Hematopoietic multipotent progenitor cell (in vitro differentiated cells): Measurements from ENCODE around the gene RAB11FIP2. TPM values are rescaled to one million over a fixed set of nuclear protein-coding genes. Genes with fewer than 3 reads are reported as not detected.

Experiments
- DNase-seq, 3 donors: peaks; one replicate each; pipeline ENCODE4 v3.0.0-alpha.2; 2011 to 2015; ENCODE audit warnings: low read depth in 2 of 3, low spot score in 2 of 3
- total RNA-seq: library from RNA; depleted of rRNA; stranded (reverse); fragments of >200 nt; gene quantifications from one replicate; pipeline ENCODE4 v1.2.3, GENCODE V29; 2012

RAB11FIP2 gene
- total RNA-seq, 1 donor: 4.6 TPM

DNA sequence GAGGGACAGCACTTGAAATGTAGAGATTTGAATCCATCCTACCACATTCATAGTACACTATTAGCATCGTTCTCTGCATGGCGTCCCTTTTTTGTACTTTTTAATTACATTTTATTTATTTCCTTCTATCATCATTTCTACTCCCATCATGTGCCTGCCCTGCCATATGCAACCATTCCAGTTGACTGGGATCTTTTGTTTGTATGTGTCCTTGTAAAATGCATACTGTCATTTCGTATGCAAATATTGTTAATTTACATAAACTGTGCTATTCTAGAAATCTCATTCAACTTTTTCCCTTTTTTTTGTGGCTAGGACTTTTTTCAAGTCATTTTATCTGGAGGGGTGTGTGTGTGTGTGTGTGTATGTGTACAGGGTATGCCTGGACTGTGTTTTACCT lies 57.9 kb downstream of the RAB11FIP2 start:
- DNase-seq: no peak

DNA sequence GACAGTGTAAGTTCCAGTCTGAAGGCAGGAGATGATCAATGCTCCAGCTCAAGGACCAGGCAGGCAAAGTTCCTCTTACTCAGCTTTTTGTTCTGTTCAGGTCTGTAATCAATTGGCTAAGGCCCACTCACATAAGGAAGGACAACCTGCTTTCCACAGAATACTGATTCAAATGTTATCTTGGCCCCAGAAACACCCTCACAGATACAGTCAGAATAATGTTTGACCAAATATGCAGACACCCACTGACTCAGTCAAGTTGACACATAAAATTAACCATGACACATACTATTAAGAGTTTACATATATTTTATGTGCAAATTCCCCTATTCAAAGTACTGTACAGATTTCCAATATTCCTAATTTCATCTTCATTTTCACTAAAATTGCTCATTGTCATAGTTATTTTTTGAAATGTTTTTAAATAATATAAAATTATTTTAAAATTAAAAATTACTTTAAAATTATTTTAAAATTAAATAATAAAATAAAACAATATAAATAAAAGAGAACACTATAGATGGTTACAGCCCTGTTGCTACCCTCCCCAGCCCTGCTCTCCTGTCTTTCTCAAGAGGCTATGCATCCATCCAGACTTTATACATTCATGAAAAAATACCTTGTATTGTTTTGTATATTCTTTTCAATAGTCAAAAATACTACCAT lies 59.4 kb downstream of the RAB11FIP2 start:
- no peak for DNase-seq

DNA sequence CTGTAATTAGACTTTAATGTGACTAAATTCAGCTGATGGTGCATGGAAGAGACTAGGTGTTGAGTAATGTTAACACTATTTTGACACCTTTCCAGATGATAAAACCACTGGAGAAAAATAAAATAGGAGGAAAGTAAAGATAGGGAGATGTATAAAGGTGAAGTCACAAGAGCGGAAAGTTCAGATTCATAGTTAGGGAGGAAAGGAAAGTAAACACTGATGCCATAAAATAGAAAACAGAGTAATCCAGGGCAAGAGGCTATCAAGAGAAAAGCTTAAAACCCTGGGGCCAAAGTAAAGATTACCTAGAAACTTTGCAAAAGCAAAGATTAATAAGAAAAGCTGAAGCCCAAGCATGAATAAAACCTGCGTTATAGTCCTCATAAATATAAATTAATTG lies 62.8 kb downstream of the RAB11FIP2 start:
- no peak for DNase-seq

GRCh38 chr10:117980755-117981702 lies 65.7 kb downstream of the RAB11FIP2 start:
- DNase-seq: no peak

DNA sequence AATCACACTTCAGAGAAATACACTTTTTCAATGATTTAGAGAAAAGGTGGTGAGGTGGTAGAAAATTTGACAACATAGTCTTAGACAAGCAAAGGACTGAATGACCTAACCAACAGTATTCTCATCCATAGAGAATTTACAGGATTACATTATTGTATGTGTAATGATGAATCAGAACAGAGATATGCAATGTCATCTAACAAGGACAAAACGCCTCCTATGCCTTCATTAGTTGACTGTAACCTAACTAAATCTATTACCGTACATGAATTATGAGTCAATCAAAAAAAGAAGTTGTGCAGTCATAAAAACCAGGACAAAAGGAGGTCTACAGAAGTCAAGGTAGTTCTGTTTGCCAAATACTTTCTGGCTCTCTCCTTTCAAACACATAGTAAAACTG lies 66.5 kb downstream of the RAB11FIP2 start:
- no peak for DNase-seq

GRCh38 chr10:117972168-117972837 lies 74.4 kb downstream of the RAB11FIP2 start:
- no peak for DNase-seq

DNA sequence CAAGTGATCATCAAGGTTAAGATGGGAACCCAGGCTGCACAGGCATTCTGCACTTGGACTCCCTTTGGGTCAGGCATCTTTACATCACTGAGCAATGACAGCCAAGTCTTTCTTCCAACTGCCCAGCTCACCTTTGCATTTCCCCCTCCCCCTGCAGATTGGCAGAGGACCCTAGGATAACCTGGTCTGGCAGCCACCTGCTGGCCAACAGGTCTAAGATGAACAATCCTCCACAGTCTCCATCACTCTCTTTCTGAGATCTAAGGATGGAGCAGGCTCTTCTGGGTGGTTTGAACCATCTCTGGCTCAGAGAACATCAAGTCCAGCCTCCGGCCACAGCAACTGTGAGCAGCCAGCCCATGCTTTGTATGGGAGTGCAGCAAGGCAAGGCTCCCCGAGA lies 75.8 kb downstream of the RAB11FIP2 start:
- DNase-seq: no peak

DNA sequence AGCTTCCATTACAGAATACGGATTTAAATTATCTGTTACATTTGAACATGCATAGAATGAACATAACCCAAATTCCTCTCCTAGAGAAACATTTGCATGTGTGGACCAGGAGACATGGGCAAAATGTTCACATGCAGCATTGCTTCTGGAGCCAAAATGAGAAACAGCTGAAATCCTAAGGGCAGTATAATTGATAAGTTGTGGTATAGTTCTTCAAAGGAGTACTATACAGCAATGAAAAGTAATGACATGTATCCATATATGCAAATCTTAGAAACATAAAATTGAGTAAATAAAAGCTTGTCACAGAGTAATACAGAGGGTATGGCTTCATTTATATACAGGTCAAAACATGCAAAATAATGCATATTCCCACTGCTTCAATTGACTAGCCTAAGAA lies 77.1 kb downstream of the RAB11FIP2 start:
- no peak for DNase-seq

DNA sequence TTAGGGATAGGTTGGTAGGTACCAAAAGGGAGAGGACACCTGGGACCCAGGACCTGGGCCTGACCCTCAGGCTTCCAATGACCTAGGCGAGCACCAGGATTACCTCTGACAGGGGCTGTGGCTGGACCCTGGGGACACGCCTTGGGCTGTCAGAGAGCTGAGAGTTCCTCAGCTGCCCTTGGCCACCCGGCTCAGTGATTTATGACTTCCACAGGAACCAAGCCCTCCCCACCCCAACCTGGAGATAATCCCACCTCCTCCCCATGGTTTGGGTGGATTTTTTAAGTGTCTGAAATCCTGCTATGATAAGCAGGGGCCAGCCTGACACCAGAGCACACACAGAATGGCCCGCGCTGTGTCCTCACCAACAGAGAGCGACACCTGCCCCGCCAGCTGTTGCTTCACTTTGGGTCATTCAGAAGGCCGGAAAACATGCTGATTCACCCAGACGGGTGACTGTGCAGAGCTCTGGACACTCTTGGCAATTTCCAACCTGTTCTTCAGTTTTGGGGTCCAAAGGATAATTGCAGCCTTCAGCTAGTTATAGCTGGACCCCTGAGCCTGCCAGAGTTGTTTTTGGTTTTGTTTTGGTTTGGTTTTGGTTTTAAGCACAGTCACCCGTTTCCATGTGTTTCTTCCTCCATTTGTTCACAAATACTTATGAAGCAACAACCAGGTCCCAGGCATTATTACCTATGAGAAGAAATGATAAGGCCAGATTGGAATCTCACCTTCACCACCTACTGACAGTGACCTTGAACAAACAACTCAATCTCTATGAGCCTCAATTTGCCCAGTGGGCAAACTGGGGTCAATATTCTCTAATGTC lies 78.2 kb downstream of the RAB11FIP2 start:
- no peak for DNase-seq

DNA sequence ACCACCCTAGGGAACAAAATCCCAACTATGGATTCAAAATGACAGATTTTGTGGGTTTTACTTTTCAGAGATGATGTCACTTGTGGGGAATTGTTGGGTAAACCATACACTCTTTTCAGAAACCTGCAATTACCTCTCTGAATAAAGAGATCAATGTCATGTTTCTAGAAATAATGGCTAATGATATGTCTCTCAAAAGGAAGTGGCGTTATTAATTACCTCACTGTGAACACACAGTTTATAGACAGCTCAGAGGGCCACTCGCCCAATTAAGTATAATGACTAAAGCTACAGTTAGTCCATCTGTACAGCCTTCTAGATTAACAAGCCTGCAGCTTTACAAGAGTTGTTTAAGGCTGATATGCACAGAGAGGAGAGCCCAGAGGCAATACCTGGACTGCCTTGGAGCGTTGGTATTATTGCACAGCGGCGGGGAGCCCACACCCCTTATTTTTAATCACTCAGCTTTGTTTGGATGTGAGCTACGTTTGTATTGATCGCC lies 79.5 kb downstream of the RAB11FIP2 start:
- no peak for DNase-seq

DNA sequence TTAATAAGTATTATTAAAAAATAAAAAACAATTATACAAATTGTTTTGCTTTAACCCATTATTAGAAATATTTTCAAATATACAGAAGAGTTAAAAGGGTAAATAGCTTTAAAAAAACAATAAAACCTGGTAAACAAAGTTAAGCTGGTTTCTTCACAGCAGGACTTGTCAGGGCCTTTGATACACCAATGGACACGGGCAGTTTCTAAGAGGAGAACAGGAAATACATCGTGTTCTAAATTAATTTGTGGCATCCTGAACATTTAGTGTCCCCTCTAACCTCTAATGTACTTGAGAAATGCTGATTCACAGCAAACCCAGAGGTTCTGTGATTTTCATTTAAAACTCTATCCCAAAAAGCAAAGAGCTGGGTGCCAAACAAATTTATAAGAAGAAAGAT lies 80.8 kb downstream of the RAB11FIP2 start:
- no peak for DNase-seq

GRCh38 chr10:117964536-117964935 lies 82.2 kb downstream of the RAB11FIP2 start:
- no peak for DNase-seq

GRCh38 chr10:117960345-117960935 lies 86.3 kb downstream of the RAB11FIP2 start:
- no peak for DNase-seq

- no peak for DNase-seq
Measured at GRCh38 chr10:117956972-117957371, 89.8 kb downstream of the RAB11FIP2 start.

DNA sequence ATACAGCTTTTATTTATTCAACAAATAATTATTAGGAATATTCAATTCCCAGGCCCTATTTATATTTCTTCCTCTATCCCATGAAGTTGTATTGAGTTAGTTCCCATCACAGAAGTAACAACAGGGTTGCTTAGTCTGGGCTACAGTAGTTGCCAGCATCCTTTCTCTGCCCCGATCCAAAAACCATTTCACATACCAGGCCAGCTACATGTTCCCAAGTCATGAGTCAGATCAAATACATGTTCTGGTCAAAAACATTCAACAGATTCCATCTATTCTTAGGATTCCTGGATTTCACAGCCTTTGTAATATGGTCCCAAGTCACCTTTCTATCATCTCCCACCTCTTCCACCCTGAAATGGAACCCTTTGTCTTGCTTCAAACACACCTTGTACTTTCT lies 91.6 kb downstream of the RAB11FIP2 start:
- no peak for DNase-seq
